Right renal cortex interstitium (tissue), 3 donors: ENCODE data around the gene GABBR1. TPM values are rescaled to one million over a fixed set of nuclear protein-coding genes. Genes with fewer than 3 reads are reported as not detected.

Source experiments
- DNase-seq, 3 donors: peaks; one replicate each; pipeline ENCODE4 v3.0.0-alpha.2; 2013; ENCODE audit warnings: low read depth in 3 of 3, low spot score in 2 of 3
- polyA plus RNA-seq, 3 donors: library from polyadenylated mRNA; unstranded; fragments of 120-200 nt; gene quantifications; one replicate each; pipeline ENCODE4 v1.2.1, GENCODE V29; 2013; ENCODE audit not compliant: insufficient read length in 3 of 3

Gene GABBR1
- polyA plus RNA-seq, 3 donors = 35.7 to 49.9 (median 42.7) TPM

DNA sequence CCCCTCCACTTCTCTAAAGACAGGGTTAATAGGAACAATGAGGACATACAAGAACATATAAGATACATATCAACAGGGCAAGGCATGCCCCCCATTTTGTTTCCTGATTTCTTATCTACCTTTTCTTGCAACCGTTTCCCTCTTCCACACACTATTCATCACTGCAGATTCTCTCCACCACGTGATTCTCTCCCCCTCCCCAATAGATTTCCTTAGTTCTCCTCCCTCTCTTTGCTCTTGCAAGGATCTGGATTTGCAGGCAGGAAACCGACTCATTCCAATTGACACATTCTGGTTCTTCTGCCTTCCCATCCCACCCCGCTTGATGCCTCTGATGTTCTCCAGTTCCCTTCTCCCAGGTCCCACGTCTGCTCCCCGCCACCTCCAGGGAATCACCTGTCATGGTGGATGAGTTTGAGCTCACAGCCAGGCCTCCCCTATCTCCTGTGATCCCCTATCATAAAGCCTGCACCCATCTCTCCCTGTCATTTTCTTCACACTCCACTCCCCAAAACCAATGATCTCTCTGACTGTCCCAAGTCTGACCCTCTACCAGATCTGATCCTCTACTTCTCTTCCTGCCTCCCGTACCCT lies 7.5 kb downstream of the GABBR1 start:
- DNase-seq = no peak

DNA sequence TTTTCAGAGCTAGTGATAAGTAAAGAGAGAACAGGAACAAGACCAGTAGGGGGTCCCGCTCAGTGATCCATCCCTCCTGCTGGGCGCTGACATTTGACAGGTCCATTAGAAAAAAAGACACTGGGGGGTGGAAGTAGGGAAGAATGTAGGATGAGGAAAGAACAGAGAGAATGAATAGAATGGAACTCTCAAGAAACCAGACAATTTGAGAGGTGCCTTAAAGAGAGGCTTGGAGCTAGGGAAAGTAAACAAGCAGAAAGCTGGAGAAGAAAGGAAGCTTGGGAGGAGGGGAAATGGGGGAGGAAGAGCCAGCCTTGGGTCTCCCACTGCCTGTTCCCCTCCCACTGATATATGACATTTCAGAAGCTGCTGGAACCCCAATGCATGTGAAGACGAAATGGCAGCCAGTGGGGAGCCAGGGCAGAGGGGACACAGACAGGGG lies 8.4 kb downstream of the GABBR1 start:
- DNase-seq = no peak

DNA sequence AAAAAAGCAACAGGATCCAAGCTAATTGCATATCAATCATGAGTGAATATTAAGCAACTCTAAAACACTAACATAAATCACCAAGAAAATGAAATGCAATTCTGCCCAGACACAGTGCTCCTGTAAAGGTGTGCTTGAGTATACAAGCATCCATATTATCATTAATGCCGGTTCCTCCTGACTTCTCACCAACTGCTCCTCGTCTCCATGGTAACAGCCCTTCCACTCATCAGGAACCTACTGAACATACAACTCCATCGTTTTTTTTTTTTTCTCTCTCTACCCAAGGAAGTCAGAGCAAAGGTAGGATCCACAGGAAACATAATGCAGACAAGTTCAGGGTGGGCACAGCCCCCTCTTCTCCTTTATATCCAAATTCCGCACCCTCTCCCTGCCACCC lies 12.4 kb downstream of the GABBR1 start:
- DNase-seq = no peak

DNA sequence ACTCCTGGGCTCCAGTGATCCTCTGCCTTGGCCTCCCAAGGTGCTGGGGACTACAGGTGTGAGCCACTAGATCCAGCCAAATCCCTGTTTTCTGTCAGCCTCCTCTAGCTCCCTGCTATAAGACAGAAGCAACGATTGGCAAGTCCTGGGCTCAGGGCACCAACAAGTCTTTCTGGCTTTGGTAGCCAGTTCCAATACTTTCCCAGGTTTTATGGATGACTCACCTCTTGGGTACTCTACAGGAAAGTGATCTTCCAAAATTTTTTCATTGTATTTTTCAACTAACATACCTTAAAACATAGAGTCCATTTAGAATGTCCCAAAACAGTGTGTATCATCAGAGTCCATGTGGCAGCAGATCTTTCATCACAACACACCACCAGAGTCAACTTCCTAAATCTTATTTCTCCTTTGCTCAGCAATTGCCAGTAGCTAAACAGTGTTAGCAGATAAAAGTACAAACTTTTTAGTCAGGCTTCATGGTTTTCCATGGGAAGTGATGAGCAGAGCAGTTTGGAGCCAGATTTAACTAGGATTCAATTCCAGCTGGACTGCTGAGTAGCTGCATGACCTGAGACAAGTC lies 13.3 kb downstream of the GABBR1 start:
- no peak for DNase-seq

DNA sequence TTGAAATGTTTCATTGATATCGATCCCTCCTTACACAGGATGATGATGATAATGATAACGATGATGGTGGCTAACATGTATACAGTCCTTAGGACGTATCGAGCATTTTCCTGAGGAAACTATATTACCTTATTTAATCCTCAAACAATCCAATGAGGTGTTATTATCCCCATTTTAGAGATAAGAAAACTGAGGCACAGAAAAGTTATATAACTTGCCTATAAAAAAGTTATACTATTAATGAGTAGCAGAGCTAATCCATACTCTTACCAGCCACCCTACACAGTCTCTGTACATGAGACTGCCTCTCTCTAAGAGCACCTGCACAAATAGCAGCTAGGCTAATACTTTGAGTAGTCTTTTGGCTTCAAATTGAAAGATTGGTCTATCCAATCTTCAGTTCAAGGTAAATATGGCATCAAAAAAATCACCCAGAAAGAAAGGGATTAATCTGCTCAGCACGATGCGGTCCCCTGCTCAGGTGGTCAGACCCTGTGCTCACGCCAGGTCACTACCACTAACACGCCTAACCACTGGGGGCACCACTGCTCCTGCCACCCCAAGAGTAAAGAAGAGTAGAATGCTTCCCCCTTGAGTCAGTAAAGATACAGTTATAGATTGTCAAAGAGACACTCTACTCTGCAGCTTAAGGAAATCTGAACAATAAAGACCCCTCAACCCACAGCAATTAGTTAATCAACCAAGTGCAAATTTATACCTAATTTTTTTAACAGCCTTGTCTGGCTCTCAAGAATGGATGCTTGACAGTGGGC lies 15.0 kb downstream of the GABBR1 start:
- DNase-seq = no peak

DNA sequence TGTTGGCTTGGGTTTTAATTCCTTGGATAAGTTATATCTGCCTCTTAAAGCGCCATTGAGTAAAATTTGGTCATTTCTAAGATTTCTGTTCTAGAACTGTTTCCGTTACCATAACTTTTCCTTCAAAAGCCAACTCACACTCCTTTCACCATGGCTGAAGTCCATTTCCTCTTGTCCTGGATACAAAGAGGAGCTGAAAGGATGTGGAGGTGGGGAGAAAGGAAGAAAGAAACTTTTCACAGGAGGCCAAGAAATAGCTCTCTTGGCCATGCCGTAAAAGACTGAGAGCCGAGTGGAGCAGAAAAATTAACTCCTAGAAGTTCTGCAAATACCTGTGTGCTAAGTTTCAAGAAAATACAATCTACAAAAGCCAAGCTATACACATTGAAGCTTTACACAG lies 21.6 kb downstream of the GABBR1 start:
- DNase-seq = no peak

DNA sequence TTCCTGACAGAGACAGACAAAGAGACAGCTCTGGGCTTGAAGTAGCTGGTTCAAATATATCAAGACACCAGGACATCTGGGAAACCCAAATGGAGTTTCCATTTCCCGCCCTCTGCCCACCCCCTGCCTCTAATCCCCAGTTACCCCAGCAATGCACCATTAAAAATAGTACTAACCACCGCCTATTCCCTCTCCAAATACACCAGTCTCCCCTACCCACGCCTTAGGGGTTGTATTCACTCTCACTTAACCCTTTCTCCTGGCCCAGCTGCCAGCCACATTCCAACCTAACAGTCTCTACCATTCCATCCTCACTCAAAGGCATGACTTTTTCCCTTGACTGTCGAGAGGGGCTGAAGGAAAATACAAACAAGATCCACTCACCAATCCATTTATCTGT lies 22.4 kb downstream of the GABBR1 start:
- DNase-seq = no peak

DNA sequence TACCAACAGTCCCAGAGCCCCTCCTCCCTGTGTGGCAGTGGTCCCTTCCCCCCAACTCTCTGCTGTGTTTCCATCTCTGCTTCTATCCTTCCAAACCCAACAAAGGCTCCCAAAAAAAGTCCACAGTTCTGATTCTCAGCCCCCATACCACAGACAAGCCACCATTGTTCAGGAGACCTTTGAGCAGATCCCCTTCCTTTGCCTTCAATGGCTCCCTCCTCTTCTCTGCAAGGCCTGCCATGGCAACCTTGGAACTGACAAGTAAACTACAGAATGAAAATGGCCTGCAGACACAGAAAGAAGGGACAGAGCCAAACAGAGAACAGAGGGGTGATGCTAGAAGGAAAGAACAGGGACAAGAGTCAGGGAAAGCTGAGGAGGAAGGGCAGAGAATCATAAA lies 24.9 kb downstream of the GABBR1 start:
- DNase-seq = no peak

DNA sequence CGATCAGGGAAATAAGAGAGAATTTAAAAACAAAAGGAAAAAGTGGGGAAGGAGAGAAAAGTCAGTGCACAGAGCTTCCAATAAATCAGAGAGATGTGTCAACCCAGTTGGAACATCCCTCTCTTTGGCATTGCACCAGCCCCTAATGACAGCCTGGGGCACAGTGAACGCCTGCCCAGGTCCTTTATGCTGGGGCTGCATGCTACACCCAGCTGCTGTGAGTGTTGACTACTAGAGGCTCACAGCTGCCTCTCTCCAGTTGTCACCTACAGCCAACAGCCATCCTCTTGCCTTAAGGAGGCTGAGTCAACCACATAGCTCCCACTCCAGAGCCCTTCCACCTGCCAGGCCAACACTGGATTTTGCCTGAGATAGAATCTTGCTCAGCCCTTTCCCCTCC lies 29.1 kb downstream of the GABBR1 start:
- no peak for DNase-seq

DNA sequence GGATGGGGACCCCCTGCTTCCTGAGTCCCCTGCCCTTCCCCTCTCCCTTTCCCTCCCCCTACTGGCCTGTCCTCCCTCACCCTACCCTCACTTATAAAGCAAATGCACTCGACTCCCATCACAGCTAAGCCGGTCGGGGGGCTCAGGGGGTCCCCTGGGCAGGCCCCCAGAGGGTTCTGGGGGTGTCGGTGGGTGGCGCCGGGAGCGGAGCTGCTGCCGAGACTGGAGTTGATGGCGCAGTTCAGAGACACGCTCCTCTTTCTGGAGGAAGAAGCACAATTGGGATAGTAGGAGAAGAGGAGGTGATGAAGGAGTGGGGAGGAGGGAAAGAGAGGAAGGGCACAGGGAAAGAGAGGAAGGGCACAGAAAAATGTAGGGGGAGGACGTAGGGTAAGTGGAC lies 29.5 kb downstream of the GABBR1 start:
- DNase-seq = no peak

DNA sequence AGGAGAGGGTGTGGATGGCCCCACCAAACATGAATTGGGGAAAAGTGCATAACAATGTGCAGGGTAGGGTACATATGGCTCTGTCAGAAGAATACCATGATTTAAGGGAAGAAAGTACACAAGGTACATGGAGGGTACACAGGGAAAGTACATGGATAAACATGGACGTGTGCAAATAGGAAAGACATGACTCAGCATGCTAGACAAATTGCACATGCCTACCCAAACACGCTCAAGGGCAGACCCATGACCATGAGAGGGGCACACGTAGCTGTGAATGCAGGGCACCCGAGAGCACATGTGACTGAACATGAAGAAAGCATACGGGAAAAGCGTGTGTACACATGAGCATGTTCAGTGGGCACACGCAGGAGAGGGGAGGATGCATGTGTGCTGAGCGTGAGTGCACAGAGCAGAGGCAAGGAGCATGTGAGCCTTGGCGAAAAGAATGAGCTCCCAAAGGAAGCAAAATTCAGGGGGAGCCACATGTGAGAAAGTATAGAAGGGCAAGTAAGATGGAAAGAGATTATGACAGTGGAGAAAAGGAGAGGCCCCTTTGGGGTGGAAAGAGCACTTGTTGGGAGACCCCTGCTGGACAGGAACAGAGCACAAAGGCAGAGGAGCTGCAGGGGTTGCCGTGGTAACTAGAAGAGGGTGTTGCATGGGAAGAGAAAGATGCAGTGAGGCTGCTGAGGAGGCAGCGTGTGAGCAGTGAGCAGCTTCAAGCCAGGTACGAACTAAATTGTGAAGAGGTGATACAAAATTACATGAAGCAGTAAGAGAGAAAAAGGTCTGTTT lies 30.2 kb downstream of the GABBR1 start:
- DNase-seq = no peak

DNA sequence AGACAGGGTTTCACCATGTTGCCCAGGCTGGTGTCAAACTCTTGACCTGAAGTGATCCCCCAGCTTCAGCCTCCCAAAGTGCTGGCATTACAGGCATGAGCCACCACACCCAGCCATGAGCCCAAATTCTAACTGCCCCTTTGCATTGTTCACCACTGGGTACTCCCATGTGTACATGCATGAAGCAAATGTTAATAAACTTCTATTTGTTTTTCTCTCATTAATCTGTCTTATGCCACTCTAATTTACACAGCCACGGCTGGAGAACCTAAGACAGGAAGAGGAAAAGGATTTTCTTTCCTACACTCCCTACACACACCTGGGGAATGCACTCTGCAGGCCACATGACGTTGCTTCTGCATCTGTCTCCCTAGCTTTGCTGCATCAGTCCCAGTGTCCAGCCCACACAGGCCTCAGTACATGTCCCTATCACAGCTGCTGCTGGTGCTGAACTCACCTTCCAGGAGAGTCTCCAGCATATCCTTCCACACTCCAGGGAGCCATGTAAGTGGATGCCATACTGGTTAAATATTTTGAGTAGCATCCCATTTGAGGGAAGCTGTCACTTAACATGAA lies 34.7 kb downstream of the GABBR1 start:
- no peak for DNase-seq

DNA sequence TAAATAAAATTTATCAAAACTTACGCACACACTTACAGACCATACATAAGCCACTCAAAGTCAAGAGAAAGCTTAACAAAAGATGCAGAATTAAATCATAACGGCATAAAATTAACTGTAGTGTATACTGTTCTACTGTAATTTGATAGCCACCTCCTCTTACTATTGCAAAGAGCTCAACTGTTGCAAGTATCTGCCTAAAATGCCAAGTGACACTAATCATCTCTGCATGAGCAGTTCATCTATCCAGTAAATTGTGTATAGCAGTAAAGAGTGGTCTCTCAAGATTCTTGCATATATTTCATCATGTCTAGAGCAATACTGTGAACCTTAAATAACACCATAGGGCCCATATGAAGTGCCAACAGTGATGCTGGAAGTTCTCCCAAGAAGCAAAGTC lies 35.8 kb downstream of the GABBR1 start:
- DNase-seq = no peak

DNA sequence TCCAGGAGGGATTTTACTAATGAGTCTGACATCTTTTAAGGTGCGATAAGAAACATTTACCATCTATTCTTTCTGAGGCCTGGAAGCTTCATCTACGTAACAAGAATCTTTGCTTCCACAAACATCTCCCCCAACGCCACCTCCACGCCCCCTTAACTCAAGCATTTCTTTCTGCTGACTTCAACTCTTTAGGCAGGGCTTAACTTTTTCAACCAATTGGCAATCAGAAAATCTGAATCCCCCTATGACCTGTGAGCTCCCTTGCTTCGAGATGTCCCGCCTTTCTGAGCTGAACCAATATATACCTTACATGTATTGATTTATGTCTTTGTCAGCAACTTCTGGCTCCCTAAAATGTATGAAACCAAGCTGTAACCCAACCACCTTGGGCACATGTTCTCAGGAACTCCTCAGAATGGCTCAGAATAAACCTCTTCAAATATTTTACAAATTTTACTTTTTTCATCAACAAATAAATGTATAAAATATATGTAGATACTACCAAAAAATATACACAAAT lies 36.5 kb downstream of the GABBR1 start:
- no peak for DNase-seq

DNA sequence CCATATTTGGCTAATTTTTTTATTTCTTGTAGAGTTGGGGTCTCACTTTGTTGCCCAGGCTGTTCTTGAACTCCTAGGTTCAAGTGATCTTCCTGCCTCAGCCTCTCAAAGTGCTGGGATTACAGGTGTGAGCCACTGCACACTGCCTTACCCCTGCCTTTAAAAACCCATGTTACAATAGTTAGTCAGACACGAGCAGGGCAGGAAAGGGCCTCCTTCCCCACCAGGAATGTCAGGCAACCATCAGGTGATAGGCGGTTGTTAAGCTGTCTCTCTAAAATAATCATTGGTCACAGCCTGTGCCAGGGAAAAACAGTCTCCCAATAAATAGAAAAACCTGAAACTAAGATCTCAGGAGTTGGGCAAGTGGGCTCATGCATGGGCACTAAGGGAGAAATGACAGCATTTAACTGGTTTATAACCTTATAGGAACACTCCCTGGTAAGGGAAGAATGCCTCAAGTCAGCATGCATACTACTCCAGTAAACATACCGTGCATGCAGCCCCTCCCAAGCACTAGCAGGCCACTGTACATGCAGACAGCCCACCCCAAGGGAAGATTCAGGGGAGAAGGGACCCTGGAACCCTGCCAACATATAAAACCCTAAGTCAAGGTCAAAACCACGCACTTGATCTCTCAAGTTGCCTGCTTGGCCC lies 39.7 kb downstream of the GABBR1 start:
- no peak for DNase-seq

DNA sequence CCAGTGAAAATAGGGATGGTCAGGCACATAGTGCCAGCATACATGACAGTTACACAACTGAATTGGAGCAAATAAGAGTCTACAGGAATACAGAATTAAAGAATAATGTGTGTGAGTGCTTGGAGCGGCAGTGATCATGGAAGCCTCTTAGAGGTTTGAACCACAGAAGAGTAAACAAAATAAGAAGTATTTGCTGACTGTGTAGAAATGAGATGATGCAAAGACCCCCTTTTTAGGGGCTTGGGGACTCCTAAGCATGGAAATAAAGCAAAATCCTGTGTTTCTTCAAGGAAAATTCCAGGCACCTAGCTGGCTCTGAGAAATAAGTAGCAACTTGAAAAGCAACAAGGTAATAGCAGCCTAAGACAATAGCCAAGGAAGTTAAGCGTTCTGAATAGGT lies 41.3 kb downstream of the GABBR1 start:
- no peak for DNase-seq

DNA sequence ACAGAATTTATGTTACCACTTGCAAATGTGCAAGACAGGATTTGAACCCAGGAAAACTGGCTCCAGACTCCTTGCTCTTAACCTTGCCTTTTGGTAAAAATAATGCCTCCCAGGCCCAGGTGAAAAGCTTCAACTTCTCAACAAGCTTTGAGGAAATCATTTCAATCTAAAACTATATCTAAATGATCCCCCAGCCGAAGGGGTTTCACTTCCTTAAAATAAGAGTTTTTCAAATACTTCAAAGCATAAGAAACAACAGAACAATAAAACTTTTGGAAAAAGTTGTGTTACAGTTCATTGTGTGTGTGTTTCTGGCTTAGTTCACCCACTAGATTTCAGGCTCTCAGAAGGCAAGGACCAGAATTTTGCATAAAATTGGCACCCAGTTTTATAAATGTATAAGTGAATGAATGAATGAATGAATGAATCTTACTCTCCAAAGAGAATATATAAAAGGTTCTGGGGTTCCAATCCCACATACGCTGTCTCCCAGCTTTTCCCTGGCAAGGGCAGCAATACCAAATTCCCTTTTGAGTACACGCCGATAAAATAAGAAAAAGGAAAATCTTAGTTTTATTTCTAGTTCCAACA lies 42.7 kb downstream of the GABBR1 start:
- DNase-seq = no peak

DNA sequence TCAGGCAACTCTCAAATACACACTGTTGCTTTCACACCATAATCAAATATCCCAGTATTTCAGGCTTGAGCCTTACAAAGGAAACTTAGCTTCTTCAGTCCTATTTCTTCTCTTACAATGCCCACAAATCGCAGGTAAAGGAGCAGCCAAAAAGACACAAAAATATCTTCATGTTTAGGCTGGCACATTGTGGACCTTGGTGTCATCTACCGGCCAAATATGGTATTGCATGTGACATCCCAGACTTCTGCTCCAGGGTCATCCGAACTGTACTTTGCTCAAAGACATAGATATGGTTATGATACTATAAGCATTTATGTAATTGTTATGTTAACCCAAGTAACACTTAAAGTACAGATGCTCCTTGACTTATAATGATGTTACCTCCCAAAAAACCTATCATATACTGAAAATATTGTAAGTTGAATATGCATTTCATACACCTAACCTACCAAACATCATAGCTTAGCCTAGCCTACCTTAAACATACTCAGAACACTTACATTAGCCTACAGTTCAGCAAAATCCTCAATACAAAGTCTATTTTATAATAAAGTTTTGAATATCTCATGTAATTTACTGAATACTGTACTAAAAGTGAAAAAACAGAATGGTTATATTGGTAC lies 43.4 kb downstream of the GABBR1 start:
- peak; percentile 19 to 26 (median 20) for DNase-seq

DNA sequence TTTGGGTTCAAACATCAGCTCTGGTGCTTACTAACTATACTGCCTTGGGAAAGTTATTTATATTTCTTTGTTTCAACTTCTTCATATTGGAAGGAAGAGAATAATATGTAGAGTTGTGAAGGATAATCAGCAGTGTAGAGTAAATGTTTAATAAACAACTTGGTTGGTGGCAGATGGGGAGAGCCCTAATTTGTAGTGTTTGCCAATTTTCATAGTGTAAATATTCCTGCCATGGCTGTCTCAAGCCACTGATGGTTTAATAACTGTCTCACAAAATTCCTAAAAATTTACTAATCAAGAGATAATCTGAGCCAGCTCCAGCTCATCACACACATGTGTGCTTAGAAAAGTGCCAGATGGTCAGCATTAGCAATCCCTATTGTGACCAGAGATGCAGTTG lies 48.2 kb downstream of the GABBR1 start, which contains the start of gene OR2H2:
OR2H2 (plus strand) TSS at position 301 of the 400 bp plus-strand sequence. CDS start 2,824 bp downstream, outside the sequence.
- DNase-seq = no peak
